Fibroblast of pulmonary artery (primary cell): ENCODE data around the gene CTDP1.
"Not testable (repeated sequence)": the region's sequence is repeated elsewhere in the genome, so short reads cannot be mapped to it uniquely, and the experiment has no call there.

Experiments used
- DNase-seq: peaks from one replicate; pipeline ENCODE4 v3.0.0-alpha.2; 2010; ENCODE audit warnings: low read depth
- H3K4me3 ChIP-seq: replicated peaks from 2 replicates; pipeline ENCODE4 v1.5.1; 2011; ENCODE audit warnings: low read depth, mild to moderate bottlenecking, control low read depth, low read length, moderate library complexity
- CTCF ChIP-seq: IDR thresholded peaks from 2 replicates; pipeline ENCODE4 v1.5.1; 2011; ENCODE audit warnings: mild to moderate bottlenecking, control low read depth, low read length, inconsistent platforms; ENCODE audit errors: missing control alignments

CTDP1 gene

GRCh38 chr18:79750980-79751571 is 71.5 kb downstream of the CTDP1 start:
- no peak for DNase-seq
- TF ChIP-seq CTCF, result no peak
- H3K4me3 ChIP-seq, result no peak overlapping the region

- DNase-seq, H3K4me3 ChIP-seq: not testable (repeated sequence)
Measured at GRCh38 chr18:79751918-79752578, 72.4 kb downstream of the CTDP1 start.

GRCh38 chr18:79752946-79753345 is 73.3 kb downstream of the CTDP1 start:
- not testable (repeated sequence) for DNase-seq, H3K4me3 ChIP-seq

GRCh38 chr18:79753391-79753851 is 73.8 kb downstream of the CTDP1 start:
- no peak for TF ChIP-seq CTCF
- DNase-seq, result no peak

GRCh38 chr18:79754022-79754761 is 74.6 kb downstream of the CTDP1 start:
- TF ChIP-seq CTCF, result no peak
- DNase-seq, result no peak
- no peak overlapping the region for H3K4me3 ChIP-seq

More at GRCh38 chr18:79753391-79753851, 73.8 kb downstream of the CTDP1 start:
- no peak overlapping the region for H3K4me3 ChIP-seq

GRCh38 chr18:79754831-79755351 is 75.3 kb downstream of the CTDP1 start:
- TF ChIP-seq CTCF, result no peak
- H3K4me3 ChIP-seq, result no peak overlapping the region
- no peak for DNase-seq

- no peak for DNase-seq
- no peak for TF ChIP-seq CTCF
- no peak overlapping the region for H3K4me3 ChIP-seq
Measured at GRCh38 chr18:79755496-79756142, 76.0 kb downstream of the CTDP1 start.
